NT2/D1 (cell line): Measurements from ENCODE around the gene BNC2.

Source experiments
- SUZ12 ChIP-seq: IDR thresholded peaks from 2 replicates; pipeline ENCODE4 v1.6.1; 2011; ENCODE audit not compliant: insufficient read length, insufficient read depth; ENCODE audit errors: extremely low read depth
- YY1 ChIP-seq: IDR thresholded peaks from 2 replicates; pipeline ENCODE4 v1.6.1; 2011; ENCODE audit not compliant: insufficient read length, insufficient read depth
- ZNF274 ChIP-seq: IDR thresholded peaks from 2 replicates; pipeline ENCODE4 v1.6.1; 2011; ENCODE audit warnings: mild to moderate bottlenecking, low read depth, low read length

GRCh38 chr9:16690205-16690604, 180.3 kb downstream of the BNC2 start:
- TF ChIP-seq YY1, result no peak
- no peak for TF ChIP-seq ZNF274
- TF ChIP-seq SUZ12, result no peak
